GM18858 (cell line): ENCODE results near the gene SLC36A4.
"Not testable (repeated sequence)": the region's sequence is repeated elsewhere in the genome, so short reads cannot be mapped to it uniquely, and the experiment has no call there.

Experiments
- ATAC-seq: cut with Tn5 transposase; IDR thresholded peaks from one replicate; pipeline ENCODE4 v1.9.1; 2021; ENCODE audit not compliant: unreplicated experiment

SLC36A4 gene

GRCh38 chr11:93194673-93195291 is 3.0 kb downstream of the SLC36A4 start:
- no peak for ATAC-seq

GRCh38 chr11:93193731-93194130 is 4.1 kb downstream of the SLC36A4 start:
- ATAC-seq = no peak

- no peak for ATAC-seq
These were observed 5.6 kb downstream of the SLC36A4 start for GRCh38 chr11:93192163-93192562.

- ATAC-seq = no peak
These were observed 8.3 kb downstream of the SLC36A4 start for GRCh38 chr11:93189462-93189861.

GRCh38 chr11:93188726-93189125 is 9.1 kb downstream of the SLC36A4 start:
- no peak for ATAC-seq

- no peak for ATAC-seq
These were observed 10.5 kb downstream of the SLC36A4 start for GRCh38 chr11:93187290-93187689.

GRCh38 chr11:93177891-93178290 is 19.9 kb downstream of the SLC36A4 start:
- not testable (repeated sequence) for ATAC-seq

GRCh38 chr11:93169950-93170561 is 27.7 kb downstream of the SLC36A4 start:
- ATAC-seq = no peak

GRCh38 chr11:93169143-93169542 is 28.6 kb downstream of the SLC36A4 start:
- ATAC-seq = no peak

GRCh38 chr11:93166862-93167261 is 30.9 kb downstream of the SLC36A4 start:
- ATAC-seq = peak; percentile 69

GRCh38 chr11:93166194-93166593 is 31.6 kb downstream of the SLC36A4 start:
- no peak for ATAC-seq

GRCh38 chr11:93160808-93161207 is 37.0 kb downstream of the SLC36A4 start:
- ATAC-seq = no peak

- ATAC-seq = no peak
These were observed 37.6 kb downstream of the SLC36A4 start for GRCh38 chr11:93160156-93160555.

GRCh38 chr11:93159721-93160120 is 38.1 kb downstream of the SLC36A4 start:
- no peak for ATAC-seq

- ATAC-seq = no peak
These were observed 42.1 kb downstream of the SLC36A4 start for GRCh38 chr11:93155738-93156137.

GRCh38 chr11:93145390-93145915 is 52.3 kb downstream of the SLC36A4 start:
- no peak for ATAC-seq

GRCh38 chr11:93143800-93144199 is 54.0 kb downstream of the SLC36A4 start:
- ATAC-seq = peak; percentile 95

- no peak for ATAC-seq
These were observed 54.6 kb downstream of the SLC36A4 start for GRCh38 chr11:93143186-93143585.

GRCh38 chr11:93133488-93134109 is 64.2 kb downstream of the SLC36A4 start:
- no peak for ATAC-seq

- ATAC-seq = no peak
These were observed 65.0 kb downstream of the SLC36A4 start for GRCh38 chr11:93132836-93133235.

GRCh38 chr11:93131709-93132108 is 66.1 kb downstream of the SLC36A4 start:
- no peak for ATAC-seq

- ATAC-seq = no peak
These were observed 69.2 kb downstream of the SLC36A4 start for GRCh38 chr11:93128574-93128973.
